Esophagus mucosa (tissue), 1 donor: ENCODE measurements around the gene PI4KA. TPM values are rescaled to one million over a fixed set of nuclear protein-coding genes. Genes with fewer than 3 reads are reported as not detected.

ENCODE experiments used
- ATAC-seq: fragments of 200-7000 bp; cut with Tn5 transposase; one replicate; pipeline ENCODE4 v1.9.1; 2020
- total RNA-seq: library from RNA; stranded (reverse); gene quantifications from one replicate; pipeline ENCODE4 v1.2.4, GENCODE V29; 2023
- donor health status: DM: yes; HTN: yes; CAD: no.

Gene PI4KA
- total RNA-seq, 1 donor from 2014 or later: 28.5 TPM

DNA sequence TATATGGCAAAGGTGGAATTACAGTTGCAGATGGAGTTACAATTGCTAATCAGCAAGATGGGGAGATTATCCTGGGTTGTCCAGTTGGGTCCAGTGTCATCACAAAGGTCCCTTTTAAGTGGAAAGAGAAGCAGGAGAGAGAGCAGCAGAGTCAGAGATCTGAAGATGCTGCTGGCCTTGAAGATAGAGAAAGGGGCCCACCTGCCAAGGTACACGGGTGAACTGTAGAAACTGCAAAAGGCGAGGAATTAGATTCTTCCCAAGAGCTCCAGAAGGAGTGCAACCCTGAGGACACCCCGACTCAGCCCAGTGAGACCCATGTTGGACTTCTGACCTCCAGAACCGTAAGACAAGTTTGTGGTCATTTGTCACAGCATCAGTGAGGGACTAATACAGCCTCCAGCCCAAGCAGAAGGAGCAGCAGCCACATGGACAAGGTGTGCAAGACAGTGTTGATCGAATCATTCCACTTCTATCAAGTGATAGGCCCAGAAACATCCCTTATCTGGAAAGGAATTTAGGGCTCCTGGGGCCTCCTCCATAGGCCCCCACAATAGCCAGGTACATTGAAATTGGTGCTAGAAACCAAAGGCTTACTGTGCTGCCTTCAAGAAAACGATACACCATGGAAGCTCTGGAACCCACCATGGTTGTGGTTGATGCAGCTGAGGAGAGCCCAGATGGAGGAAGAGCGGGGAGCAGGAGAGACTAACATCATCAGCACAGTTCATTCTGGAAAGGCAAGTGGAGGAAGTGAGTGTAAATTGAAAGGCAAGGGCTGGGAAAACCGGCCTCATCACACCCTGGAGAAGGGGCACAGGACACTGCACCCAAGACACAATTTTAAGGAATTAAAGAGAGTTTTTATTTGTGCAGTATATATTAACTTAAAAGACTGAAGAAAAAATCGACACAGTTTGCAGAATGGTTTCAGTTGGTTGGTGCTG, 23.5 kb upstream of the PI4KA start:
- ATAC-seq: no peak

DNA sequence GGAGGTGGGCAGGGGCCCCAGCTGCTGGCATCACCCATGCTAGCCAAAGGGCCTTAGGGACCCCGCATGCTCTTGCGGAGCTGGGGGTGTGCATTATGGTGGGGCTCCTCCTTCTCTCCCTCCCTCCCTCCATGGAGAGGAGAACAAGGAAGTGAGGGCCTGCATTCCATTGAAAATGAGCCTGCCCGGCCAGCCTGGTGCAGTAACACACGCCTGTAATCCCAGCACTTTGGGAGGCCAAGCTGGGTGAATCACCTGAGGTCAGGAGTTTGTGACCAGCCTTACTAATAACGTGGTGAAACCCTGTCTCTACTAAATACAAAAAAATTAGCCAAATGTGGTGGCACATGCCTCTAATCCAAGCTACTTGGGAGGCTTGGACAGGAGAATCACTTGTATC, 22.6 kb upstream of the PI4KA start:
- peak; percentile 48 for ATAC-seq

DNA sequence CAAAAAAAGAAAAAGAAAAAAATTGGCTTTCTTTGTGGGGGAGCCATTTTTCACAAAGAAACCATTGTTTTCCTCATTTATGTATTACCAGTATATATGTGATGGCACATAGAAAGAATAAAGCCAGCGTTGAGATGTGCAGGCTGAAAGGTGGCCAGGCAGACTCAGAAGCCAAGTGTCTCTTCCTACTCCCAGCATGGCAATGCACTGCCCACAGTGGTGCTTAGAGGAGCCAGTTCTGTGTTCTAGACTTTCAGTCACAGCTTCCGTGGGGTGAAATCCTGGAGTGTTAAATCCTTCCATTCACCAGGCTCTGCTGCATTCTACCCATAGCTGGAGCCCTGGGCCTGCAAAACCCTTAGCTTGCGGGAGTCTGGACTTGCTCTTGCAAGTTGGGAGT, 19.1 kb upstream of the PI4KA start:
- no peak for ATAC-seq

DNA sequence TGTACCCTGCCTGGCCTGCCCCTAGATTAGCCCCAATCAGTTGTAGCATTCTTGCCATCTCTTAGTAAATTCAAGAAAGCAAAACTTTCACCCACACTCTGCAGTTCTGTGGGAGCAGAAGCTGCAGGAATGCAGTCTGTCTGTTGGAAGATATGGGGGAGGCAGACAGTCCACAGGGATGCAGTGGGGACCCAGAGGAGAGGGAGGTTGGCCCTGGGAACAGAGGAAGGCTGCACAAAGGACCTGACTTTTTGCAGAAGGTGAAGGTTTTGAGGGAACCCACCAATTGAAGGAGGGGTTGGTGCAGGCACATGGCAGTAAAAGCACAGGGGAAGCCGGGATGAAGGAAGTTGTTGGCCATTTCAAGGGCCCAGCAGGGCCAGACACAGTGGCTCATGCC, 16.7 kb upstream of the PI4KA start:
- ATAC-seq: no peak

DNA sequence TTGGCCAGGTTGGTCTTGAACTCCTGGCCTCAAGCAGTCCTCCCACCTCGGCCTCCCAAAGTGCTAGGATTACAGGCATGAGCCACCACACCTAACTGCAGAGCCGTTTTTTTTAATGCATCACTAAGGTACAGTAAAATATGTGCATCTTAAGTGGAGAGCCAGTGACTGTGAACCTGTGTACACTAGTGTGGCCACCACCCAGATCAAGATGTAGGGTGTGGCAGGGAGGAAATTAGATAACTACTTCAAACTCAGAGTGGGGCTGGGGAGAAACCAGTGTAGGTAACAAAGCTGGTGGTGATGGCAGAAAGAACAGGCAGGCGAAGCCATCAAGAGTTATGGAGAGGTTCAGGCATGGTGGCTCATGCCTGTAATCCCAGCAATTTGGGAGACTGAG, 14.6 kb upstream of the PI4KA start:
- ATAC-seq: no peak

DNA sequence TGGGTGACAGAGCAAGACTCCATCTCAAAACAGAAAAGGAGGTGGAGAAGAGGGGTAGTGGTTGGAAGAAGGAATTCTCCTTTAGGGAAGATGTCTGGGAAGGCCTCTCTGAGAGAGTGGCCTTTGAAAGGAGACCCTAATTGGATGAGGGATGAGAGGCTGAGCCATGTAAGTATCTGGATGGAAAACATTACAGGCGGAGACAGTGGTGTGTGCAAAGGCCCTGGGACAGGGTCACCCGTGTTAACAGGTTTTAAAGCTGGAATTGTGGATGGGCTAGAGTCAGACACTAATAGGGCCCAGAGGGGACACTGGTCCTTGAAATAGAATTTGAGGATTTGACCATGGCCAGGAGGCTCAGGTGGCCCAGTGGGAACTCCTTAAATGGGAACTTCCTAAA, 10.6 kb upstream of the PI4KA start:
- ATAC-seq: no peak

DNA sequence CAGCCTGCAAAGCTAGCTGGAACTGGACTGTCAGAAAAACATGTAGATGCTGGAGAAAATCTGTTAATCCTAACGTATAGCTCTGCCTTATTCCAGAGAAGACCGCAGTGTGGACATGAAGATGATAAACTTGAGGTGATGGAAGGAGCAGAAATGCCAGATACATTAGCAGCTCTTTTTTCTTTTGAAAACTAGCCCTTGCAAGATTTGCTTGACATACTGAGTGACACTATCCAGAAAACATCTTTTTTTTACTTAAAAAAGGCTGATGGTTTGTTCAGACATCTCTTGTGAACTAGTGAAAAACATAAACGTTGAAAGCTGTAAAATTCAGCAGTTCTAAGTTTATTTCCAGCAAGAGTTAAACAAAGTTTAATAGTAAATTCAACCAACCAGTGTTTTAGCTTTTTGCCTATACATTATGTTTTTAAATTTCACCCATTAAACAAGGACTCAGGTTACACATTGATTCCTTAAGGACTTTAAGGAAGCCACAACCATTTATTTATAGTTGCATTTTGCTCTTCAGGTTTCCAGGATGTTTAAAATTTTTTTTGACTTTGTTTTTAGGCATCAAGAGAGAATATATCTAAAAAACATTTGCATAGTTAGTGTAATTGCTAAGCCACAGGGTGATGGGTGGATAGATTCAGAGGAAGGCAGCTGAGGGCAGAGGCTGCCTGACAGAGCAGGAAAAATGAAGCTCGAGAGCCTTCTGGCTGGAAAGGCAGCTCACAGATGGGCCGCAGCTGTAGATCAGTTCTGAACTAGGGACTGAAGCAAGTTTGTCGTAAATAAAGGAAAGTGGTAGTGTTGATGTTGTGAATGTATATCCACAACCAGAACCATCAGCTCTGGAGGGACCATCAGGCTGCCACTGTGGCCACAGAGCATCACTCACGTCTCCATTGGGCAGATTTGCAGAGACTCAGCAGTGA, 9.7 kb upstream of the PI4KA start:
- ATAC-seq: no peak

DNA sequence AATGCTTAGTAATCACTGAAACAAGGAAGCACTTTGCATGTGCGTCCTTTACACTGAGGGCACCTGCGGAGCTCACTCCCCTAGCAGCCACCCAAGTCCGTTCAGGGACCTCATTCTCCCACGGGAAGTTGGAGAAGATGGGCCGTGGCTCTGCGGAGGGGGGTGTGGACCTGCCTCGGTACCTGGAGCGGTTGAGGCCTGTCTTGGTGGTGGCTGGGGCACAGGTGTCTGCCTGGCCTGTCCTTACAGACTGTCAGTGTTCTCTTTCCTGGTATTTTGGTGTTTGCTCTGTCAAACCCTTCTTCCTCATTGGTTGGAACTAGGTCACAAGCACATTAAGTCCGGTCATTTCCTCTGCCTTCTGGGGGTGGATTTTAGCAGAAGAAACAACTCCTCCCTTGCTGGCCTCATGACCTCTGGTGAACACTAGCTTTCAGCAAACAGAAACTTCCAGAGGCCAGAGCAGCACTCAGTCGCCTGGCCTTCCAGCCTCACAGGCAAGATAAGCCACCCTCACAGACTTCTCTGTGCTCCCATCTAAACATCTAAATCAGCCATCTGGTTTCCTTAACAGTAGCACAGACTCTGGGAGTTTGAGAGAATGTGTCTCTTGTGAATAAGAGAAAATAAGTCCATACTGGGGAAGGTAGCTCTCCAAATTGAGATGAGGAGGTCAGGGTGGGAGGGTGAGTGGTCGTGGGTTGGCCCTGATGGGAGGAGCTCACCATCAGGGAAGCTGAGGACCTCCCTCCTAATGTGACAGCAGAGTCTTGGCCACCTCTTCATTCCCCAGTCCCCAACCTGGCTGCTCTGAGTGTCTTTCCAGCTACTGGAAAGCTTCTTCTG, 8.8 kb upstream of the PI4KA start:
- peak; percentile 61 for ATAC-seq

DNA sequence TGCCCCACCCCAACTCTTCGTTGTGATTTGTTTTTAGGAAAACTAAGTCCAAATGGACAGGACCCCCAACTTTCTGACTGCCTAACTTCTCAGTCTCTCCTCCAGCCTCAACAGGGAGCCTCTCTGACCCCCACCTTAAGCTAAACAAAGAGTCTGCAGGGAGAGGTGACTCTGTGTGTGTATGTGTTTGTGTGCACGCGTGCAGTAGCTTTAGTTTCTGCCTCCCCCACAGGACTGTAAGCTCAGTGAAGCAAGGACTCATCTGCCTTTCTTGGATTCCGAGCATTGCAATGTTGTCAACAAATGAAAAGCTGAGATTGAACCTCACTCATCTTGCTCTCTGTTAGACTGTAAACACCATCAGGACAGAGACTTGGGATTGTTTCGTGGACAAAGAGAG, 8.1 kb upstream of the PI4KA start:
- no peak for ATAC-seq

DNA sequence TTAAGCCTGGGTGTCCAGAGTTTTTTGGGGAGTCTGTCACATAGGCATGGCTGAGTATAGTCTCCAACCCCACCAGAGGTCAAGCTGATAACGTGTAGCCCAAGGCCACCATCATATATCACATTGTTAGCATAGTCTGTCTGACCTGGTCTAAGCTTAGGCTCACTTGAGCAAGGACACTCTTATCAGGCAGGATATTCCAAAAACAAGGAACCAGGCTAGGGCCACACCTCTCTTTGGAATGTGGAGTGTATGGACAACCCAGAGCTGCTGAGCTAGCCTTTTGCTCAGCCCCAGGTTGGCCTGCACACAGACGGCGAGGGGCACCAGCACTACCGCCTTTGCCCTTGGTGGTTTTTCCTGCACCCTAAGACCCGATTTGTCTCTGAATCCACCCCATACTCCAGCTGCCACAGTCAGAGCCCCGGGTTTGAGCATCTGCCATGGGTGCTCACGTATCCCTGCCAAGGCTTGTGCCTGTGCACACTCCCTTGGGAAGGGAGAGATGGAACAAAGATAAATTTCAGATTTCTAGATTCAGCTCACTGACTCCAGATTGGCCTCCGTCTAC, 7.3 kb upstream of the PI4KA start:
- no peak for ATAC-seq

DNA sequence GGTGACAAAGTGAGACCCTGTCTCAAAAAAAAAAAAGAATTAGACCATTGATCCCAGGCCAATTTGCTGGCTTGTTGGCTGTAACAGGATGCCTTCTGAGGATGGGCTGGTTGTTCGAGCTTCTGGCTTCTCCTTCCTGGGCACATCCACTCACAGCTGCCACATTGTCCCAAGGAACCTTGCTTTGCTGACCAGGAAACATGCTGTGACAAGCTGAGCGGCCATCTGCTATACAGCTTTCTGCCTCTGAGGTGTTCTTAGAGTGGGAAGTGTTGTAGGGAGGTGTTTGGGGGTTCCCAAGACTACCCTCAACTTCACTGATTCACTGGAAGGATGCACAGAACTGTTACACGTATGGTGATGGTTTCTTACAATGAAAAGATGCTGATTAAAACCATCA, 6.7 kb upstream of the PI4KA start:
- ATAC-seq: no peak

DNA sequence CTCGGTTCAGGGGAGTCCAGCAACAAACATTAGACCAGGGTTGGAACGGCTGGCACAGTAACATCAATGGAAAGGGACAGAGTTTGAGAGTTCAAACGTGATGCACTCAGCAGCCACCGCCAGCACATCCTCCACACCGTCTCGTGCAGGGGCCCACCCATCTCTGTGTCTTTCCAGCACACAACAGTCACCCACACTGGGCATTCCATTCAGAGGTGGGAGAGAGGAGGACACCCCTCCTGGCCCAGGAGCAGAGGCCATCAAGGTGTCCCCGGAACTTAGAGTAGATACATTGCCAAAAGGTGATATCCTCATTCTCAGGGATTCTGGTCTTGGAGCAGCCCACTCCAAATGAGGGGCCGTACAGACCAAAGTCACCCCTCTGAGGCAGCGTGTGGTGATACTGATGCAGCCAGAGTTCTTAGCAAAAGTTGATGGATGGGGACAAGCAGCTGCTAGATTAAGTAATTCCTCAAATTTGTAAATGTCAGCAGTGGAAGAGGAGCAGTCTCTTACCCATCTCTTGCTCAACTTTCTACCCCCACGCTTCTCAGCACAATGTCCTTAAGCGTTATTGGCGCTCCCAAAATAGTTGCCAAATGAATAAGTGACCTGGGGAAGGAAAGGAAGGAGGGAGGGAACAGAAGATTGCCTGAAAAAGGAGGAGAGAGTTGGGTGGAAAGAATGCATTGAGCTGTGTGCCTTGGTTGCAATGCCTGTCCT, 5.7 kb upstream of the PI4KA start:
- ATAC-seq: no peak

DNA sequence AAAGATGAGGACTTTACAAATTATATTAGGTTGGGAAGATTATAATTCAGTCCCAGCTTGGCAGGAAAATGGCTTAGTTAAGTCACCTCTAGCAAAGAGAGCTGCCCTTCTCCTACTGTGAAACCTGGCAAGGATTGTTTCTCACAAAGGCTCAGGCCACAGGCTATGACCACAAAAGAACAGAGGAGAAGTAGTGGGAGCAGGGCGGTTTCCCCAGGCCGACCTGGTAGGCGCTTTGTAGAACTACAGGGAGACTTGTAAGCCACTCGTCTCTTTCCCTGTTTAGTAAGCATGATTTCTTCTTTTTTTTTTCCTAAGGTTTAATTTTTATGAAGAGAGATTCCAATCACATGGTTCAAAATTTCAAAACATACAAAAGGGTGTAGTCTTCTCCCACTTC, 4.8 kb upstream of the PI4KA start:
- ATAC-seq: no peak

DNA sequence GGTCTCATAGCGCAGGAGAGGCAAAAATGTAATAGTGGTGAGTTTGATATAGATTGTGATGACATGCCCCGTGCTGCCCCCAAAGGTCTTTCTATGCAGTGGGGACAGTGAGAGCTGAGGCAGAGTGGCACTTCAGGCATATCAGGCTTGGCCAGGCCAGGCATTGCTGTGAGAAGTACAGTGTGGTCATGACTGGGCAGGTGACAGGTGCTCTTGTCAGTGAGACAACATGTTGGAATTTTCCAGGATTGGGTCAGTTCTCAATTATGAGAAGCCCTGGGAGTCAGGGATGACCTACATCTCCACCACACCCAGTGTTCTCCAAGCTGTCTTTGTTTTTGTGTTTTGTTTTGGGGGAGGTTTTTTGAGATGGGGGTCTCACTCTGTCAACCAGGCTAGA, 3.9 kb upstream of the PI4KA start:
- ATAC-seq: no peak

DNA sequence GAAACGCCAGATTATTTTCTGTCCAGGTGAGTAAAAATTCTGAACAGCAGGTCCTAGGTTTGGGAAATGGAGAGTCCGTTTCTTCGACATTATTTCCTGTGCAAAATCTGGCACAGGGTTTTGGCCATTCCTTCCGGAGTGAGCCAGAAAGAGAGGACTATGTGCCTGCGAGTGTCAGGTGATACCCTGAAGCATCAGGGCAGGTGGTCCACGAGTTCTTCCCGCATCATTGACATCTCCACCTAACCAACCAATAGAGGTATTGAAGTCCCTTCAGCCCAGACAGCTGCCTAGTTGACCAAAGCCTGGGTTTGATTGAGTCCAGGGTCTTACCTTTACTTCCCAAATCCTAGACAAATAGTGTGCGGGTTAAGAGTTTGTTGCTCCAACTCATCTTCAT, 1.0 kb upstream of the PI4KA start:
- ATAC-seq: no peak

DNA sequence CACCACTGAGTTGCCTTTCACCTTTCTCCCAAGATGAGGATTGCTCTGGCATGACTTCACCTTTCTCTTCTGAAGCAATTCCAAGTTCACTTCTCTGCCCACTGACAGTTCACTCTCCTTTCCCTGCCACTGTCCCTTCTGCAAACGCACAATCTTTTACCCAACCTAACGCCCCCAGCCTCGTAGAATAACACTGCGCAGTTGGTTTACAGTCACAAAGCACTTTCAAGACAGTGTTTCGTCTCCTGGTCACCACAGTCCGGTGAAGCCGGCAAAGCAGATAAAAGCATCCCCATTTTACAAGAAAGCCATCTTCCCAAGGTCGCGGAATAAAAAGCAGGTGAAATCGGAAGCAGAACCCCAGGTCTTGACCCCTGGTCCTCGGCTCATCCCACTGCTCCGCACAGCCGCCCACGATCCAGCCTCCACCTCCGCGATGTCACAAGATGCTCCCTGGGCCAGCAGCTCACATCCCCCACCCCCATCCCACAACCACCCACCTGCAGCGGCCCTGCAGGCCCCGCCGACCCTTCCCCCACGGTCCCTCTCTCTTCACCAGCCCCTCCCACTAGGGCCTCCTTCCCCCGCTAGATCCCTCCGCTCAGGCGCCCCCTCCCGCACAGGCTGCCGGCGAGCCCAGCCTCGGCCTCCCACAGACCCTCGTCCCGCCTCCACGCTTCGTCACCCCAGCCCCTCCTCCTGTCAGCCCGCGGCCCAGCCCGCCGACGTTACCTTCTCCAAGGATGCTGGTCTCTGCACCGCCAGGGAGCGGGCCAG, 585 bp downstream of the PI4KA start:
- ATAC-seq: peak; percentile 55

DNA sequence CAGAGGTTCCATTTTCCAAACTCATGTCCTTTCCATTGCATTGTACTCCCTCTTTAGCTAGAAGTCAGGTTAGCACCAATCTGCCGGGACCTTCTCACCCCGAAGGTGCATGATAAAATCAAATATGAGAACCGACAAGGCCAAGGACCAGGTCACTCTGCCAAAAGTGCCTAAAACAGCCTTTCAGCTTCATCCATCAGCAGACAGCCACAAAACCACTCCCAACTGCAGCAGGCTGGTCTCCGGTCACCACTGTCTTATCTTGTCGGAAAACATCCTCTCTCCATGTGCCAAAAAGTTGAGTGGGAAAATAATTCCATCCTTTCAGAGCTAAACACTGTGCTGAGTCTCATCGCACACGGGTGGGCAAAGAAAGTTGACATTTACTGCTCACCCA, 1.4 kb downstream of the PI4KA start:
- no peak for ATAC-seq

DNA sequence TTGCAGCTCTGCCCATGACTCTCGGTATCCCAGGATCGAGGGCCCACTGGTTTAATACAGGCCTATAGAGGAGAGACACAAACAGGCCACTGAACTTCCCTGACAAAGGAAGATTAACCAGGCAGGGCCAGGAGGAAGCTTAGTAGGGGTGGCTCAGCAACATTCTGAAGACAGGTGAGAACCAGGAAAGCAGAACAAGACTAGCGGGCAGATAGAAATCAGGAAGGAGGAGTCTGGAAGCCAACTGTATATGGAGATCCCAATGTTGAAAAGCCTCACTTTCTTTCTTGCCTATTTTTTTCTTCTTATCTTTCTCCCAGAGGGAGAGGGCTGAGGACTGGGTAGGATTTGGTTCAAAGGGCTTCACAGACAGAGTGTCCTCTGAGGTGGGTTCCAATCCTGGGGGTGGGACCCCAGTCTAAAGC, 5.4 kb downstream of the PI4KA start:
- ATAC-seq: no peak

DNA sequence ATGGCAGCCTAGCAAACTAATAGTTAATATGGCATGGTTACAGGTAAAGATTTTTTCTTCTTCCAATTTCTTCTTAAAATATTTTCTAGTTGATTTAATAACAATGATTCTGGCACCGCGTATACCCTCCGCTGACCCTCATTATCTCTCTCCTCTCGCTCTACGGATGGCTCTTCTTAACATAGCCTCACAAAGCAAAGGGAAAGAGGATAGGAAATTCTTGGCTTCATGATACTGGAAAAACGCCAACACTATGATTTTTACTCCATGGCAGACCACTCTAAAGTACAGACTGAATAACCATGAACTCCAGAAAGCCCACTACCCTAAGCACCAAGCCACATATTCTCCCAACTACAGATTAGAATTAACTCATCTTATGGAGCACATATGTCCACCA, 6.1 kb downstream of the PI4KA start:
- ATAC-seq: no peak

DNA sequence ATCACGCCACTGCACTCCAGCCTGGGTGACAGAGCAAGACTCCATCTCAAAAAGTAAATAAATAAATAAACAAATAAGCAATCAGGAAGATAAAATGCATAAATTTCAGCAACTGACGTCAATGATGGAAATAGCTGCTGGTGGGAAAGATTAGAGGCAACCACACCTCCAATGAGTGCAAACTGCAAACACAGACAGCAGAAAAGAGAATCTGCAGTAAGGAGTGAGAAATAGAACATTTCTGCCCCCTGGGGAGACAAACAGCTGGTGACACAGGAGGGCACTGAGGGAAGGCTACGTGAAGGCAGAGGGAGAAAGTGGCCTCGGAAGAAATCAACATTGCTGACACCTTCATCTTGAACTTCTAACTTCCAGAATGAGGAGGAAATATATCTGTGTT, 6.5 kb downstream of the PI4KA start:
- ATAC-seq: no peak

DNA sequence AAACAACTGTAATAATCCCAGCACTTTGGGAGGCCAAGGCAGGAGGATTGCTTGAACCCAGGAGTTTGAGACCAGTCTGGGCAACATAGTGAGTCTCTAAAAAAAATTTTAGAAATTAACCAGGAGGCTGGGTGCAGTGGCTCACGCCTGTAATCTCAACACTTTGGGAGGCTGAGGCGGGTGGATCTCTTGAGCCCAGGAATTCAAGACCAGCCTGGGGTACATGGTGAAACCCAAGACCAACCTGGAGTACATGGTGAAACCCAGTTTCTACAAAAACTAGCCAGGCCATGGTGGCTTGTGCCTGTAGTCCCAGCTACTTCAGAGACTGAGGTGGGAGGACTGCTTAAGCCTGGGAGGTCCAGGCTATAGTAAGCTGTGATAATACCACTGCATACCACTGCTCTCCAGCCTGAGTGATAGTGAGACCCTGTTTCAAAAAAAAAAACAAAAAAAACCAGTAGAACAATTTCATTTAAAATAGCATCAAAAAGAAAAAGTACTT, 11.2 kb downstream of the PI4KA start:
- no peak for ATAC-seq
